Liver (tissue), 9 donors: ENCODE measurements around the gene UNC93A. TPM values are rescaled to one million over a fixed set of nuclear protein-coding genes. Genes with fewer than 3 reads are reported as not detected.

Experiments used
- DNase-seq: peaks from one replicate; pipeline ENCODE4 v3.0.0-alpha.2; 2017; ENCODE audit warnings: low spot score
- H3K27ac ChIP-seq, 2 donors: one replicate each; pipeline ENCODE4 v1.7.0; 2013; ENCODE audit warnings: inconsistent platforms in 2 of 2, low read length in 2 of 2, control low read depth in 1 of 2, low read depth in 1 of 2, mild to moderate bottlenecking in 1 of 2
- H3K27me3 ChIP-seq, 4 donors: one replicate each; pipeline versions ENCODE4 v1.6.1 to v1.7.0; 2013; ENCODE audit warnings: low read length in 3 of 4, inconsistent platforms in 1 of 4, mild to moderate bottlenecking in 1 of 4, moderate library complexity in 1 of 4; ENCODE audit not compliant: control insufficient read depth in 4 of 4, insufficient read depth in 4 of 4
- H3K36me3 ChIP-seq, 4 donors: one replicate each; pipeline versions ENCODE4 v1.6.1 to v1.7.0; 2013; ENCODE audit warnings: low read length in 3 of 4, mild to moderate bottlenecking in 3 of 4, low read depth in 1 of 4, moderate library complexity in 1 of 4; ENCODE audit not compliant: control insufficient read depth in 4 of 4, insufficient read depth in 3 of 4
- H3K4me1 ChIP-seq, 4 donors: one replicate each; pipeline versions ENCODE4 v1.6.1 to v1.7.0; 2013; ENCODE audit warnings: low read length in 3 of 4, mild to moderate bottlenecking in 3 of 4, moderate library complexity in 1 of 4; ENCODE audit not compliant: control insufficient read depth in 4 of 4, insufficient read depth in 4 of 4
- H3K4me3 ChIP-seq, 3 donors: one replicate each; pipeline versions ENCODE4 v1.6.1 to v1.7.0; 2013; ENCODE audit warnings: low read length in 3 of 3, control low read depth in 1 of 3, low read depth in 1 of 3, mild to moderate bottlenecking in 1 of 3
- H3K9ac ChIP-seq, 2 donors: one replicate each; pipeline ENCODE4 v1.7.0; 2013; ENCODE audit warnings: low read length in 2 of 2, mild to moderate bottlenecking in 2 of 2, moderate library complexity in 2 of 2, control low read depth in 1 of 2, low read depth in 1 of 2
- H3K9me3 ChIP-seq, 4 donors: one replicate each; pipeline versions ENCODE4 v1.6.1 to v1.7.0; 2013; ENCODE audit warnings: low read length in 3 of 4; ENCODE audit not compliant: control insufficient read depth in 4 of 4
- EGR1 ChIP-seq, 2 donors: IDR thresholded peaks; 2 replicates each; pipeline ENCODE4 v1.6.1; 2016 to 2018; ENCODE audit warnings: antibody characterized with exemption in 2 of 2, low read depth in 2 of 2
- FOXA1 ChIP-seq: IDR thresholded peaks from 2 replicates; pipeline ENCODE4 v1.6.1; 2016; ENCODE audit warnings: antibody characterized with exemption
- FOXA2 ChIP-seq: IDR thresholded peaks from 2 replicates; pipeline ENCODE4 v1.6.1; 2016; ENCODE audit warnings: antibody characterized with exemption
- HNF4A ChIP-seq, 2 donors: conservative IDR thresholded peaks; 2 replicates each; pipeline ENCODE4 v1.6.1; 2016; ENCODE audit warnings: antibody characterized with exemption in 2 of 2, mild to moderate bottlenecking in 2 of 2
- HNF4G ChIP-seq: IDR thresholded peaks from 2 replicates; pipeline ENCODE4 v1.6.1; 2016; ENCODE audit warnings: antibody characterized with exemption
- JUND ChIP-seq, 2 donors: IDR thresholded peaks; 2 replicates each; pipeline ENCODE4 v1.6.1; 2016; ENCODE audit warnings: antibody characterized with exemption in 2 of 2
- MAX ChIP-seq: IDR thresholded peaks from 2 replicates; pipeline ENCODE4 v1.6.1; 2016; ENCODE audit warnings: antibody characterized with exemption
- RAD21 ChIP-seq, 2 donors: IDR thresholded peaks; 2 replicates each; pipeline ENCODE4 v1.6.1; 2016; ENCODE audit warnings: antibody characterized with exemption in 2 of 2, mild to moderate bottlenecking in 2 of 2
- TAF1 ChIP-seq: conservative IDR thresholded peaks from 2 replicates; pipeline ENCODE4 v1.6.1; 2016; ENCODE audit warnings: antibody characterized with exemption, mild to moderate bottlenecking
- YY1 ChIP-seq: IDR thresholded peaks from 2 replicates; pipeline ENCODE4 v1.6.1; 2016; ENCODE audit warnings: antibody characterized with exemption, mild to moderate bottlenecking
- ZBTB33 ChIP-seq: IDR thresholded peaks from 2 replicates; pipeline ENCODE4 v1.6.1; 2016; ENCODE audit warnings: antibody characterized with exemption
- WGBS: extraction: QIAGEN DNeasy Blood & Tissue Kit; methylation state at CpG from one replicate; pipeline ENCODE4 v1.1.7; 2013; 5-methylcytosine and 5-hydroxymethylcytosine counted together
- polyA plus RNA-seq, 2 donors: library from polyadenylated mRNA; stranded (reverse) in 1 of 2; unstranded in 1 of 2; fragments of 200-250 nt in 1 of 2; fragments of >200 nt in 1 of 2; fragmentation: Nextera tagmentation in 1 of 2; extraction: Ambion mirVana in 1 of 2; gene quantifications; one replicate each; pipeline versions ENCODE4 v1.2.1 to v1.2.3, GENCODE V29; 2013 to 2015
- total RNA-seq, 2 donors: library from RNA; depleted of rRNA; stranded (reverse); fragments of >200 nt; gene quantifications; one replicate each; pipeline ENCODE4 v1.2.3, GENCODE V29; 2014
- donor health status: healthy.
- donor health status: healthy.
- donor health status: healthy.
- donor health status: healthy.
- donor health status: healthy.

UNC93A gene
- total and polyA plus RNA-seq, 4 donors: 0.79 to 14.0 (median 4.6) TPM

GRCh38 chr6:167295495-167296292, 4.6 kb downstream of the UNC93A start:
- H3K36me3 ChIP-seq: no peaks in the 10 kb centered on the region
- H3K4me3 ChIP-seq: no peak overlapping the region
- no peak for TF ChIP-seq ZBTB33
- TF ChIP-seq TAF1: no peak
- no peak for TF ChIP-seq HNF4G
- TF ChIP-seq RAD21 (IDR thresholded peaks at IDR 0.05): no peak
- no peak for TF ChIP-seq MAX
- no peak for TF ChIP-seq FOXA2
- no peak for TF ChIP-seq YY1
- no peak for TF ChIP-seq FOXA1
- no peak for TF ChIP-seq EGR1 (IDR thresholded peaks at IDR 0.05; ENCODE audit: low read depth in 2 of 2)
- WGBS: 97% methylated on average over 43 of the region's 43 CpGs
- no peak overlapping the region for H3K27ac ChIP-seq
- no peaks in the 10 kb centered on the region for H3K9me3 ChIP-seq
- H3K9ac ChIP-seq: no peak overlapping the region
- H3K27me3 ChIP-seq: no peaks in the 10 kb centered on the region
- no peak for DNase-seq
- peaks cover 2 to 15% (median 9%) of the 10 kb centered on the region in 4 donors for H3K4me1 ChIP-seq

GRCh38 chr6:167296293-167296690, 5.2 kb downstream of the UNC93A start:
- 97% methylated on average over 5 of the region's 5 CpGs for WGBS
- H3K27ac ChIP-seq: no peak overlapping the region
- no peak for DNase-seq
- H3K9ac ChIP-seq: no peak overlapping the region
- no peak for TF ChIP-seq ZBTB33
- no peaks in the 10 kb centered on the region for H3K27me3 ChIP-seq
- no peaks in the 10 kb centered on the region for H3K36me3 ChIP-seq
- no peaks in the 10 kb centered on the region for H3K9me3 ChIP-seq
- H3K4me3 ChIP-seq: no peak overlapping the region
- H3K4me1 ChIP-seq: peaks cover 2 to 10% (median 3%) of the 10 kb centered on the region in 4 donors

GRCh38 chr6:167296902-167297301, 5.8 kb downstream of the UNC93A start:
- no peak for DNase-seq
- Histone ChIP-seq H3K4me3 (no peak overlapping the region), H3K27me3 (no peaks in the 10 kb centered on the region), H3K27ac (no peak overlapping the region), H3K9me3 (no peaks in the 10 kb centered on the region), H3K4me1 (peaks cover 0 to 11% (median 2%) of the 10 kb centered on the region in 4 donors), H3K36me3 (no peaks in the 10 kb centered on the region), H3K9ac (no peak overlapping the region)
- TF ChIP-seq HNF4A (conservative IDR thresholded peaks at IDR 0.05) (no peak), FOXA2 (no peak), JUND (IDR thresholded peaks at IDR 0.05) (no peak)
- WGBS: 92% methylated on average over 7 of the region's 7 CpGs
